GM03348 (cell line): ENCODE measurements around the gene PPIL3.
A peak's percentile ranks its signal among the peaks of the same experiment; 100 is the strongest.
"Not testable (repeated sequence)": the region's sequence is repeated elsewhere in the genome, so short reads cannot be mapped to it uniquely, and the experiment has no call there.

ENCODE experiments used
- DNase-seq: peaks from one replicate; pipeline ENCODE4 v3.0.0; 2012; ENCODE audit warnings: low spot score

The PPIL3 gene

DNA sequence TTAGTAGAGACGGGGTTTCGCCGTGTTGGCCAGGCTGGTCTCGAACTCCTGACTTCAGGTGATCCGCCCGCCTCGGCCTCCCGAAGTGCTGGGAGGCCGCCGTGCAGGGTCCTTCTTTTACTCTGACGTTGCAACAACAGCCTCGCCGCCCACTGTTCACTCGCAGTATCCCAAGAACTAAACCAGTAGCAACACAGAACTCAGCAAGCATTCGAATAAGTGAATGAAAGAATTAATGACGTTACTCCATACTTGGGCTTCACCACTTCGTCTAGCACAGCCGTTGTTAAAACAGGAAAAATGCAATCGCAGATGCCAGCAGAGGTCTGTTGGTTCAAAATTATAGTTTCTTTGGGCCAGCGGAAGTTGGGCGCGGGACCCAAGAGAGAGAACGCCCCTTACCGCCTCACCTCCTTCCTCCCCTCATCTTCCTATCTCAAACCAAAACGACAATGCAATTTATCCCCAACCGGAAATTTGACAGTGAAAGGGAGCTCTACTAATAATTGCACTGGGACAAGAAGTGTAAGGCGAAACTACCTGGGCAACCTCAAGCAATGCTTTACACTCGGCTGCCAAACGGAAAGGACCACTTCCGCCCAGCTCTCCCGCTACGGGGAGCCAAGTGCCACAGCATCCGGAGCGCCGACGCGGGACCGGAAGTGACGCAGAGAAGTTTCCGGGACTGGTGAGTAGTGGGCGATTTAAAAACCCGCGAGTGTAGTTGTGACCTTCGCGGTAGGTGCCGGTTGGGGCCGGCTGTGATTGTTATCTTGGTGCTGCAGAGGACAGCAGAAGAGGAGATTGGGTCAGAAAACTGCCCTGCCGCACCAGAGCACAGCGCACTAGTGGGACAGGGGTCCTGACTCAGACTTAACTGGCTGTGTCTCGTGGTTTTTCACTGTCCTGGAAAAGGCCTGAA lies at the start of gene PPIL3, which contains the start of gene NIF3L1:
TSS of gene PPIL3 (minus strand) at position 374 of the 922 bp plus-strand sequence. CDS start 1,462 bp downstream, outside the sequence.
TSS of gene NIF3L1 (plus strand) at position 668 of the 922 bp plus-strand sequence. CDS start 2,573 bp downstream, outside the sequence.
- DNase-seq: peak; percentile 94

GRCh38 chr2:200930947-200931626 lies 42.2 kb upstream of the PPIL3 start:
- no peak for DNase-seq

- DNase-seq: no peak
Measured at GRCh38 chr2:200929334-200930249, 40.7 kb upstream of the PPIL3 start.

- DNase-seq: no peak
Measured at GRCh38 chr2:200922439-200922838, 33.6 kb upstream of the PPIL3 start.

- peak; percentile 73 for DNase-seq
Measured at GRCh38 chr2:200913654-200914053, 24.8 kb upstream of the PPIL3 start.

DNA sequence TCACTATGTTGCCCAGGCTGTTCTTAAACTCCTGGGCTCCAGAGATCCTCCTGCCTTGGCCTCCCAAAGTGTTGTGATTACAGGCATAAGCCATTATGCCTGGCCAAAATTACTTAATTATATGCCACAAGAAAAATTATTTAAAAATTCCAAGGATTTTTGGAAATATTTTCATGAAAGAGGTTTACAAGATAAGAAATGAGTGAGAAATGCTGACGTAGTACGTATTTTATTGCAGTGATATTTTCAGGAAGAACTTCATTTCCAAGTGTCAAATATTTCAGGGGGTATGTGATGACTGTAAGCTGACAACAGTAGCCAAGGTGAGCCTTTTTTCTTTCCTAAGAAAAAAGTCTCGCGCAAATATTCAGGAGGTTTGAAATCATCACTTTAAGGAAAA lies 21.1 kb upstream of the PPIL3 start:
- DNase-seq: no peak

DNA sequence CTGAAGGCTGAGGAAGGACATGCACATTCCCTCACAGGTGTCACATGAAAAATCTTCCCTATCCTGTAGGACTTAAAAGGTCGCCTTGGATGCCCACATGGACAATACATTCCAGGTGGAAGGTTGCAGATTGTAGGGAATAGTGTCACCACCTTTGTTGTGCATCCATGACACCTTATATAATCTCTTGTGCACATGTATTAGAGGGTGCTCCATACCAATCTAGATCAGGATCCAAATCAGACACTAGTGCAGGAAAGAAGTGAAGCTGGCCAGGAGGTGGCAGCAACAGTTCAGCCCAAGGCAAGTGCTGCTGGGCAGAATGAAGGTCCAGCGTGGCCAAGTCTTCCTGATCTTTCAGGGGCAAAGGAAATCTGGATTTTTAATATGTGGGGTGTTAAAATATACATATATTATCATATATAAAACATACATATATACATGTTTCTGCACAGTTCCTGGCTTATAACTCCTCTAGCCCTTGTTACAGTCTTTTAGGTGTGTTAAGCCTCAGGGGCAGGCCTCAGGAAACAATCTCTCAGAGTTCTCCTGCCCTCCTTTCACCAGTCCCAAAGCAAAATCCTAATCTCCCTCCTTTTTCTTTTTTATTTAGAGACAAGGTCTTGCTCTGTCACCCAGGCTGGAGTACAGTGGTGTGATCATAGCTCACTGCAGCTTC lies 16.9 kb upstream of the PPIL3 start:
- DNase-seq: peak; percentile 79

GRCh38 chr2:200901459-200902072 lies 12.7 kb upstream of the PPIL3 start:
- DNase-seq: peak; percentile 88

DNA sequence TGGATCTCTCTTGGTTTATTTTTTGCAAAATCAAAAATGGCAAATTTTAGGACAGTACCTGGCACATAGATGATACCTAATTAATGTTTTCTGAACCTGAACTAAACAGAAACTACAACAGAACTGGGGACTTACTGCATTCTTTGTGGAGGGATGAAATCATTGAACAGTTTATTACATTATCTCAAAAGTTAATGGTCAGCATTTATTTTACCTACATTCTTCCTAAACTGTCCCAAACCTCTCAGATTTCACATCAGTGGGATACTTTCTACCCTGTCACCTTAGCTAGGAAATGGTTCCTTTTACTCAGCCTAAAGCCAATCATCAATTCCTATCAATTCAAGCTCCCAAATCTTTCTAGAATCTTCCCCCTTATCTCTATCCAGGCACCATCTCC lies 10.6 kb upstream of the PPIL3 start:
- DNase-seq: no peak

DNA sequence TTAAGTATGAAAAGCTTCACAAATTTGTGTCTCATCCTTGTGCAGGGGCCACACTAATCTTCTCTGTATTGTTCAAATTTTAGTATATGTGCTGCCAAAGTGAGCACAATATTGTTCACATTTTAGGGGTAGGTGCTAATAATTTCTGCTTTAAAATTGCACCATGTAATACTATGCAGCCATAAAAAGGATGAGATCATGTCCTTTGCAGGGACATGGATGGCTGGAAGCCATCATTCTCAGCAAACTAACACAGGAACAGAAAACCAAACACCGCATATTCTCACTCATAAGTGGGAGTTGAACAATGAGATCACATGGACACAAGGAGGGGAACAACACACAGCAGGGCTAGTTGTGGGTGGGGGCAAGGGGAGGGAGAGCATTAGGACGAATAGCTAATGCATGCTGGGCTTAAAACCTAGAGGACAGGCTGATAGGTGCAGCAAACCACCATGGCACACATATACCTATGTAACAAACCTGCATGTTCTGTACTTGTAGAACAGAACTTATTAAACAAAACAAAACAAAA lies 7.1 kb downstream of the PPIL3 start:
- DNase-seq: not testable (repeated sequence)

DNA sequence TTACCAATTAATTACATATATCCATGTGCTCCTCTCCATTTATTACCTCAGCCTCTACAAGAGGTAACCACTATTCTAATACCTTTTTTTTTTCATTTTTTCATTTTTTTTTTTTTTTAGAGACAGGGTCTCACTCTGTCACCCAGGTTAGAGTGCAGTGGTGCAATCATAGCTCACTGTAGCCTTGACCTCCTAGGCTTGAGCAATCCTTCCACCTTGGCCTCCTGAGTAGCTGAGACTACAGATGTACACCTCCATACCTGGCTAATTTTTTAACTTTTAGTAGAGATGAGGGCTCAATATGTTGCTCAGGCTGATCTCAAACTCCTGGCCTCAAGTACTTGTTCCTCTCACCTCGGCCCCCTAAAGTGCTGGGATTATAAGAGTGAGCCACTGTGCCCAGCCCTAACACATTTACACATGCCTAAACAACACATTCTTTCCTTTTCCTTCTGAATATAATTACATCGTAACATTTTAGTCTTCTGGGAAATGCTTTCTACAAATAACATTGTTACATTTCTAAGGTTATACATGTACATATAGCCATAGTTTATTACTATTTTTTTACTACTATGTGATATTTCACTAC lies 10.5 kb downstream of the PPIL3 start:
- DNase-seq: no peak

DNA sequence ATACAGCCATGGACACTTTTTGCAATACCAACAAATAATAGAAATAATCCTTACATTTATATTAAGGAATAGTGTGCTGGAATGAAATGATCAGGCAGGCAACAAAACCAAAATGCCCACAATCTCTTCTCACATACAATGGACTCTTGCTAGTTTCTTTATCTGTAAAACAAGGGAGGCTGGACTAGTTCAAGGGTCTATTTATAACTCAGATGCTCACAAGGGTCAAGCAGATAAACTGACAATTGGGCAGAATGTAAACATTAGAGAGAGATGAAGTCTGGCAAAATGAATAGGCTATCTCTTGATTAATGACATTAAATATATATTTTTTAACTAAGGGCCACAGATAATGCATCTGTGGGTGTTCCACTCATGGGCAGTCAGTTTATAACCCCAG lies 11.4 kb downstream of the PPIL3 start:
- DNase-seq: no peak

DNA sequence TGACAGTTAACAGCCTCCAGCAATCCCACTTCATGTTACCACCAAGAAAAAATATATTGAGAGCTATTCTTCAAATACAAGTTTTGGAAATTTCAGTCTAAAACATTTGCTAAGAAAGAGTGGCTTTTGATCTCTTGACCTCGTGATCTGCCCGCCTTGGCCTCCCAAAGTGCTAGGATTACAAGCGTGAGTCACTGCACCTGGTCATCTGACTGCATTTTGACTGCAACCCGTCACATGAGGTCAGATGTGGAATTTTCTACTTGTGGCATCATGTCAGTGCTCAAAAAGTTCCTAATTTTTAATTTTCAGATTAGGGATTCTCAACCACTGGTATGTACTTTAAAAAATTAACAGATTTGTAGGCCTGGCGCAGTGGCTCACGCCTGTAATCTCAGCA lies 15.3 kb downstream of the PPIL3 start:
- no peak for DNase-seq

DNA sequence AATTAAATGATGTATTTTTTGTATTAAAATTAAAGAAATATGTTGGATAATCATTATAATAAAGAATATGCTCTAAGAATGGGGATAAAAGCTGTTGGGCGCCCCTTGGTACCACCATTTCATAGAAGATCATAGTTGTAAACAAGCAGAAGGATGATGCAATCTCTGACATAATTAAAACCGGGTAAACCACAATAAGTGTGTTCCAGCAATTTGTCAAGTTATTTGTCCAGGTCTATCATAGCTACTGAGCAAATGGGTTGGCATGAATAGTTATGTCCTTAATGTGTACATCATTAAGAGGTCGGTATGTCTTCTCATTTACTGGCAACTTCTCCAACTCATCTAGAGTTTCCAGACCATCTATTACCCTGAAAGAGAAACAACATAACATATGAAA lies 17.7 kb downstream of the PPIL3 start:
- DNase-seq: no peak

DNA sequence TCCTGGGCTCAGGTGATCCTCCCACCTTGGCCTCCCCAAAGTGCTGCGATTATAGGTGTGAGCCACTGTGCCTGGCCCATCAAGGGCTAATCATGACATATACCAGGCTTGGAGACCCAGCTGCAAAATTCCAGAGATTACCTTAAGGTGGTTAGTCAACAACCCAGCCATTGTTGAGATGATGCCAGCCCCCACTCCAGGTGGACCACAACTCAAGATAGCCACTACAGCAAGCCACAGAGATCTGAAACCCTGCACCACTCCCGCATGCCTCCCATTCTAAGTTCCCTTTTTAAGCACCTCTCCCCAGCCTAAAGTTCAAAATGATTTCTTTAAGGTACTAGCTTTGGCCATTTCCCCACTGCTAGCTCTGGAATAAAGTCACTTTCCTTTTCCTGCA lies 19.9 kb downstream of the PPIL3 start:
- DNase-seq: no peak

DNA sequence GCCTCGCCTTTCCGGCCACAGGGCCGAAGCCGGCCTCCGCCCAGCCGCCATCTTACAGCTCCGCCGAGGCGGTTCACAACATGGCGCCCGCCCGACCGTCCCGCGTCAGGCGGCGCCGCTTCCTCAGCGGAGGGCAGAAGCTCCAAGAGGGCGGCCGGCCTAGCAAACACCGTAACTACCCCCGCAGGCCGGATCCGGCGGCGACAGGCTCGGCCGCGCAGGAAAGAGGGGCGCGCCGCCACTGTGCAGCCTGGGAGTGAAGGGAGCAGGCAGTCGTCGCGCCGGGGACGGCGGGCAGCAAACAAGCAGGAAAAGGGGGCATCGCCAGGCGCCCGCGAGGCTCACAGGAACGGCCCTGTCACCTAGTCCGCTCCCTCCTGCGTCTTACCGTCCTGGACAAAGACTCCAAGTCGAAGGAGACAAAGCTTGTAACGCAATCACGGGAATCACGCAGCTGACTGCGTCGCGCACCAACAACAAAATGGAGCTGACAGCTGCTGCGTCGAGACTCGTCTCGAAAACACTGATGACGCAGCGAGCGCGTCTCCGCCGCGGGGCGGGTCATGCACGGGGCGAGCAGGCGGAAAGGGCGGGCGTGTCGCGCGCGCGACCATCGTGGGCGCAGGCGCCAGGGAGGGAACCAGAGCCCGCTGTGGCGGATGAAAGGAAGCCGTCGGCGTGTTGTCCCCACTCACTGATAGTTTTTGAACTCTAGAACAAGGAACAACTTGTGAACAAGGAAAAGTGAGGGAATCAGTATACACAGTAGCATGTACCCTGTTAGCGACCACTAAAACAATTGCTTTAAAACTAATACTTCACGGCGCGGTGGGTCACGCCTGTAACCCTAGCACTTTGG lies 24.5 kb downstream of the PPIL3 start, which contains the start of gene CLK1:
TSS of gene CLK1 (minus strand) at position 483 of the 859 bp plus-strand sequence. CDS start 2,796 bp downstream, outside the sequence.
- peak; percentile 98 for DNase-seq

DNA sequence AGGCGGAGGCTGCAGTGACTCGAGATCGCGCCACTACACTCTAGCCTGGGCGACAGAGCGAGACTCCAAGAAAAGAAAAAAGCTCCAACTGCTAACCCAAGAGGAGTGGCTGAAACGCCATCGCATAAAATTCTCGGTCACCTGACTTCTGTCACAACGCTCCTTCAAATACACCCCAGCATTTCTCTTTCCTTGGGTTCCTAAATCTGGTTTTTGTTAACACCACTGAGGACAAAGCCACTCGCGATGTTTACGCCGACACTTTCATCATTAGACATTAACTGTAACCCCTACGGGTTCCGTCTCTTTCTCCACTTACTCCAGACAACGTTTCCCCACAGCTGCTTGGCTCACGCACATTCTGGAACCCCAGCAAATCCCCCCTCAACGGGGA lies 25.1 kb downstream of the PPIL3 start:
- DNase-seq: no peak

GRCh38 chr2:200862532-200863000 lies 26.3 kb downstream of the PPIL3 start:
- DNase-seq: no peak

- no peak for DNase-seq
Measured at GRCh38 chr2:200861617-200862155, 27.2 kb downstream of the PPIL3 start.
